ENCODE data around the gene RAB40C. TPM values are rescaled to one million over a fixed set of nuclear protein-coding genes. Genes with fewer than 3 reads are reported as not detected.

RAB40C gene
- total RNA-seq, 3 donors from 2014 or later: 17.6 to 29.1 (median 20.6) TPM

DNA sequence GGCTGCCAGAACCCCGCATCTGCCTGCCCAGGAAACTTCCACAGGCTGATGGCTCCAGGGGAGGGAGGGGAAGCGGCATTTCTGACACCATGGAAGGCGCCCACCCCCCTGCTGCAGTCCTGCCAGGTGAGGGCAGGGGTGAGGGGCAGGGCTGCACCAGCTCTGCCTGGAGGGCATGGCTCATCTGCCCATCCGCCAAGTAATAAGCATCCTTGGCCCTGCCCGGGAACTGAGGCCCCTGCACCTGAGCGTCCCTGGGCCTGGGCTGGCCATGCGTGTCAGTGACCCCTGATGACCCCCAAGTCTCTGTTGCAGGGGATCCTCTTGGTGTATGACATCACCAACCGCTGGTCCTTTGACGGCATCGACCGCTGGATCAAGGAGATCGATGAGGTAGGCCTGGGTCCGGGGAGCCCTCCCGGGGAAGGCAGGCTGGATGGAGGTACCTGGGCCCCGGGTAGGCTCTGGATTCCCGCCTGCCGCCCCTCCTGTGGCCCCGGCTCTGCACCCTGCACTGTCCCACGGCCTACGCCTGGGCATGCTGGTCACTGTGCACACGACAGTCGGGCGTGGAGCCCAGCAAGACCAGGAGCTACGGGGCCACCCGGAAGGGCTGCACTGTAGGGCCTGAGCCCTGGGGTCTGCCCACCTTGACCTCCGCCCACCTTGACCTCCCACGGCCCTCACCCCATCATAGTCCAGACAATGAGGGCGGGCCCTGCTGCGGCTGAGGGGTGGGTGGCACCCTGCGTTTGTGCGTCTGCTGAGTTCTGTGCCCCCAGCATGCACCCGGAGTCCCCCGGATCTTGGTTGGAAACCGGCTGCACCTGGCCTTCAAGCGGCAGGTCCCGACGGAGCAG, 35.5 kb downstream of the RAB40C start:
- no peaks in the 10 kb centered on the region for H3K9me3 ChIP-seq
- no peak for DNase-seq (ENCODE audit: low spot score in 2 of 2)
- TF ChIP-seq POLR2A (IDR thresholded peaks at IDR 0.05): no peak
- TF ChIP-seq CTCF (IDR thresholded peaks at IDR 0.05): no peak
- H3K36me3 ChIP-seq: no peaks in the 10 kb centered on the region
- intact Hi-C loops (cut with DNase I; ENCODE audit: low total_unique reads): no loop called here
- H3K4me3 ChIP-seq: no peak overlapping the region
- H3K27ac ChIP-seq: no peak overlapping the region
- no peaks in the 10 kb centered on the region for H3K27me3 ChIP-seq
- peaks cover 7 to 13% of the 10 kb centered on the region in 2 donors for H3K4me1 ChIP-seq

DNA sequence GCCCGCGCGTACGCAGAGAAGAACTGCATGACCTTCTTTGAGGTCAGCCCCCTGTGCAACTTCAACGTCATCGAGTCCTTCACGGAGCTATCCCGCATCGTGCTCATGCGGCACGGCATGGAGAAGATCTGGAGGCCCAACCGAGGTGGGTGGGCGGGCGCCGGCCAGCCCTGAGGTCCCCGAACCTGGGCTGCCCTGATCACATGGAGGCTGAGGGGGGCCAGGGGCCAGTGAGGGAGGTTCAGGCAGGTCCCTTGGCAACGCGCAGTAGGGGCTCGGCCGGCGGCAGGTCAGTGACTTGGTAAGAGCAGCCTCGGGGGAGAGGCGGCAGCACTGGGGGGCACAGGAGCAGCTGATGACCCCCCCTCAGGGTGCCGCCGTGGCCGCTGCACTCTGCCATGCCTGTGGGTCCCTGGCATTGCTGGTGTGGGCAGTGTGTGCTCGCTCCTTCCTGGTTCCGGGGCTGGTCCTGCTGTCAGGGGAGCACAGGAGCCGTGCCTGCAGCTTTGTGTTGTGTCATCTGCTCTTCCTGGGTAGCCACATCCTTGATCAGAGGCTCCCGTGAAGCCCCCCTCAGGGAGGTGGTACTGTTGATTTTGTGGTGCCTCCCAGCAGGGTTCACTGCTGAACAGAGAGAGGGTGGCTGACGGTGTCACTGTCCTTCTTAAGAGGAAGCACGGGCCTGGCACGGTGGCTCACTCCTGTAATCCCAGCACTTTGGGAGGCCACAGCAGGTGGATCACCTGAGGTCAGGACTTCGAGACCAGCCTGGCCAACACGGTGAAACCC, 36.3 kb downstream of the RAB40C start:
- Histone ChIP-seq H3K36me3 (no peaks in the 10 kb centered on the region), H3K27me3 (no peaks in the 10 kb centered on the region), H3K27ac (no peak overlapping the region), H3K9me3 (no peaks in the 10 kb centered on the region), H3K4me3 (no peak overlapping the region), H3K4me1 (peaks cover 15 to 21% of the 10 kb centered on the region in 2 donors)
- intact Hi-C loops (cut with DNase I; ENCODE audit: low total_unique reads): no loop called here
- TF ChIP-seq POLR2A (IDR thresholded peaks at IDR 0.05): no peak
- TF ChIP-seq POLR2AphosphoS5 (IDR thresholded peaks at IDR 0.05): no peak
- no peak for TF ChIP-seq CTCF (IDR thresholded peaks at IDR 0.05)
- no peak for DNase-seq (ENCODE audit: low spot score in 2 of 2)

DNA sequence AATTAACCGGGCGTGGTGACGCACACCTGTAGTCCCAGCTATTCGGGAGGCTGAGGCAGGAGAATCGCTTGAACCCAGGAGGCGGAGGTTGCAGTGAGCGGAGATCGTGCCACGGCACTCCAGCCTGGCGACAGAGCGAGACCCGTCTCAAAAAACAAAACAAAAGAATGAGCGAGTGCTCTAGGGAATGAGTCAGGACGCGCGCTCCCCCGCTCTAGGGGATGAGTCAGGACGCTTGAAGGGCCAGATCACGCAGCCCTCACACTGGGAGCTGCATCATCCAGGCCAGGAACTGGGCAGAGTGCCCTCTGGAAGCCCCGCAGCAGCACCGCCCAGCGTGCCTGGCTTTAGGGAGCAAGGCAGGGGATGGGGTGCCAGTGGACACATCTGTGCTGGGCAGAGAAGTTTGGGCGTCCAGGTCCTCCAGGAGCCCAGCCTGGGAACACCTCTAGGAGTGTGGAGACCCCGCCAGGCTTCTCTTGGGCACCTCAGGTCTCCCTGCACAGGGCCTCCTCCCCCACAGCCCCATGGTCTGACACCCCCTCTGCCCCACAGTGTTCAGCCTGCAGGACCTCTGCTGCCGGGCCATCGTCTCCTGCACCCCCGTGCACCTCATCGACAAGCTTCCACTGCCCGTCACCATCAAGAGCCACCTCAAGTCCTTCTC, 37.1 kb downstream of the RAB40C start:
- no peaks in the 10 kb centered on the region for H3K27me3 ChIP-seq
- TF ChIP-seq POLR2AphosphoS5 (IDR thresholded peaks at IDR 0.05) (no peak), POLR2A (IDR thresholded peaks at IDR 0.05) (no peak), CTCF (IDR thresholded peaks at IDR 0.05) (no peak)
- H3K27ac ChIP-seq: no peak overlapping the region
- no peaks in the 10 kb centered on the region for H3K9me3 ChIP-seq
- intact Hi-C loops (cut with DNase I; ENCODE audit: low total_unique reads): no loop called here
- H3K4me3 ChIP-seq: no peak overlapping the region
- H3K36me3 ChIP-seq: no peaks in the 10 kb centered on the region
- no peak for DNase-seq (ENCODE audit: low spot score in 2 of 2)
- peaks cover 11 to 20% of the 10 kb centered on the region in 2 donors for H3K4me1 ChIP-seq

DNA sequence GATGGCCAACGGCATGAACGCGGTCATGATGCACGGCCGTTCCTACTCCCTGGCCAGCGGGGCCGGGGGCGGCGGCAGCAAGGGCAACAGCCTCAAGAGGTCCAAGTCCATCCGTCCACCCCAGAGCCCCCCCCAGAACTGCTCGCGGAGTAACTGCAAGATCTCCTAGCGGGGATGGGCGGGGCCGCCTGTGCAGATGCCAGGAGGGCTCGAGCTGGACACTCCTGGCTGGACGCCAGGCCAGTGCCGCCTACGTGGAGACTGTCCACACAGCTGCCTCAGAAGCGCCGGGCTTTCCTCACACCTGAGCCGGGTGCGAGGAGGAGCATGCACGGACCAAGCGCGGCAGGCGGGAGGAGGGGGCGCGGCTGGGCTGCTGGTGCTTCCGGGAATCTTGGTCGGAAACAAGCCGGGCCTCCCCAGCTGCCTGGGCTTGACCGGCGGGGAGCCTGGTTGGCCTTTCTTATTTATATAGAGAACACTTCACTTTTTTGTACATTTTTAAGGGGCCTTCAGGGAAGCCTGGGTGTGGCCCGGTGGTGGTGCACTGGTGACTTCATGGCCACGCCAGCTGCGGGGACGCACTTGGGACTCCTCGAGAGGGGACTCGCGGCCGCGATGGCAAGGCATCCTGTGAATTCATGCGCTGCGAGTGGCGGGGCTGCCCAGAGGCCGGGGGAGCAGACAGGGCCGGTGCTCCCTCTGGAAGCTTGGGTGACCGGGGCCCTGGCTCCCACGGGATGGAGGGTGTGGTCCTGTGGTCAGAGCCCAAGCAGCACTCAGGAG, 37.8 kb downstream of the RAB40C start:
- H3K27me3 ChIP-seq: no peaks in the 10 kb centered on the region
- intact Hi-C loops (cut with DNase I; ENCODE audit: low total_unique reads): no loop called here
- no peak overlapping the region for H3K4me3 ChIP-seq
- H3K4me1 ChIP-seq: peaks cover 8 to 16% of the 10 kb centered on the region in 2 donors
- TF ChIP-seq CTCF (IDR thresholded peaks at IDR 0.05): no peak
- TF ChIP-seq POLR2A (IDR thresholded peaks at IDR 0.05): no peak
- no peak for TF ChIP-seq POLR2AphosphoS5 (IDR thresholded peaks at IDR 0.05)
- no peak overlapping the region for H3K27ac ChIP-seq
- H3K9me3 ChIP-seq: no peaks in the 10 kb centered on the region
- no peak for DNase-seq (ENCODE audit: low spot score in 2 of 2)
- no peaks in the 10 kb centered on the region for H3K36me3 ChIP-seq
